Thyroid gland (tissue), 4 donors: ENCODE results near the gene MNT. TPM values are rescaled to one million over a fixed set of nuclear protein-coding genes. Genes with fewer than 3 reads are reported as not detected.
A peak's percentile ranks its signal among the peaks of the same experiment; 100 is the strongest.

Source experiments
- DNase-seq, 2 donors: peaks; one replicate each; pipeline ENCODE4 v3.0.0-alpha.2; 2019
- H3K27ac ChIP-seq, 3 donors: fragments of 200-600 bp; sonication (generic); 1 replicate in 2 of 3; 2 replicates in 1 of 3; pipeline ENCODE4 v1.5.1; 2016 to 2019; ENCODE audit warnings: mild to moderate bottlenecking in 1 of 3, moderate library complexity in 1 of 3
- H3K27me3 ChIP-seq: fragments of 200-600 bp; sonication (generic); one replicate; pipeline ENCODE4 v1.5.1; 2019
- H3K36me3 ChIP-seq, 2 donors: fragments of 200-600 bp; sonication (generic); one replicate each; pipeline ENCODE4 v1.5.1; 2016 to 2019
- H3K4me1 ChIP-seq, 2 donors: fragments of 200-600 bp; sonication (generic); one replicate each; pipeline ENCODE4 v1.5.1; 2017 to 2019
- H3K4me3 ChIP-seq, 3 donors: fragments of 200-600 bp; sonication (generic); replicated peaks in 1 of 3; 1 replicate in 2 of 3; 2 replicates in 1 of 3; pipeline ENCODE4 v1.5.1; 2016; ENCODE audit warnings: mild to moderate bottlenecking in 1 of 3
- H3K9me3 ChIP-seq: fragments of 200-600 bp; sonication (generic); one replicate; pipeline ENCODE4 v1.5.1; 2017
- CTCF ChIP-seq, 6 experiments: fragments of 200-600 bp in 3 of 6; fragments of 450-650 bp in 3 of 6; sonication (generic) in 3 of 6; IDR thresholded peaks; one replicate each; pipeline ENCODE4 v1.5.1; 2016 to 2019; ENCODE audit warnings: antibody characterized with exemption in 6 of 6, mild to moderate bottlenecking in 2 of 6, inconsistent platforms in 1 of 6, moderate library complexity in 1 of 6
- POLR2A ChIP-seq, 2 donors: fragments of 450-650 bp; IDR thresholded peaks; one replicate each; pipeline ENCODE4 v1.6.1; 2017; ENCODE audit warnings: antibody characterized with exemption in 2 of 2, mild to moderate bottlenecking in 2 of 2, moderate library complexity in 1 of 2
- WGBS, 2 donors: methylation state at CpG; one replicate each; pipeline ENCODE4 v1.1.5; 2017; 5-methylcytosine and 5-hydroxymethylcytosine counted together
- intact Hi-C: fragments of 100-400 bp; cut with DNase I; formaldehyde crosslinking; loops from one replicate; pipeline ENCODE4 v1.15.1; 2023
- total RNA-seq, 4 donors: library from RNA; depleted of rRNA; stranded (reverse); fragments of >200 nt; gene quantifications; one replicate each; pipeline ENCODE4 v1.2.3, GENCODE V29; 2016

The MNT gene
- total RNA-seq, 4 donors from 2014 or later: 8.2 to 28.9 (median 10.9) TPM

DNA sequence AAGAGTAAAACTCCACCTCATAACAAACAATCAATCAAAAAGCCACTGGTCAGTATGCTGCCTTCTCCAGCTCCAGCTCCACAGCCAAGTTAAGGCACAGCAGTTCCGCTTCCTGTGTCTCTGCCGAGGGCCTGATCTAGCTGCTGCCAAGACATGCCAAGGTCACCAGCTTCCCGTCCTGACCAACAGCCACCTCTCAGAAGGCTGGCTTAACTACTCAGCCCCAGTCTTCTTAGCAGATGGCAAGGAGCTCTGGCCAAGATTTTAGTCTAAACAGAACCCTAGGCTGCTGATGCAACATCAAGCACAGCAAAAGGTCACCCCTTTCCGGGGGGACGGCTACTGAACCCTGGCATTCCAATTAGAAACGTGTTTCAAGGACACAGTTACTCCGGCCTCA lies 17.7 kb upstream of the MNT start:
- Histone ChIP-seq H3K9me3 (no peaks in the 10 kb centered on the region), H3K36me3 (peaks cover 10 to 18% of the 10 kb centered on the region in 2 donors), H3K4me3 (no peak overlapping the region), H3K27me3 (no peaks in the 10 kb centered on the region), H3K27ac (peak overlapping the region in 2 of 3 donors; percentile 47 to 57), H3K4me1 (peaks cover 0 to 12% of the 10 kb centered on the region in 2 donors)
- 72 to 76% methylated on average over 4 to 7 of the region's 7 CpGs for WGBS, 2 donors
- TF ChIP-seq CTCF (IDR thresholded peaks at IDR 0.05): no peak
- intact Hi-C loops: no loop called here
- DNase-seq: peak; percentile 43 to 64

DNA sequence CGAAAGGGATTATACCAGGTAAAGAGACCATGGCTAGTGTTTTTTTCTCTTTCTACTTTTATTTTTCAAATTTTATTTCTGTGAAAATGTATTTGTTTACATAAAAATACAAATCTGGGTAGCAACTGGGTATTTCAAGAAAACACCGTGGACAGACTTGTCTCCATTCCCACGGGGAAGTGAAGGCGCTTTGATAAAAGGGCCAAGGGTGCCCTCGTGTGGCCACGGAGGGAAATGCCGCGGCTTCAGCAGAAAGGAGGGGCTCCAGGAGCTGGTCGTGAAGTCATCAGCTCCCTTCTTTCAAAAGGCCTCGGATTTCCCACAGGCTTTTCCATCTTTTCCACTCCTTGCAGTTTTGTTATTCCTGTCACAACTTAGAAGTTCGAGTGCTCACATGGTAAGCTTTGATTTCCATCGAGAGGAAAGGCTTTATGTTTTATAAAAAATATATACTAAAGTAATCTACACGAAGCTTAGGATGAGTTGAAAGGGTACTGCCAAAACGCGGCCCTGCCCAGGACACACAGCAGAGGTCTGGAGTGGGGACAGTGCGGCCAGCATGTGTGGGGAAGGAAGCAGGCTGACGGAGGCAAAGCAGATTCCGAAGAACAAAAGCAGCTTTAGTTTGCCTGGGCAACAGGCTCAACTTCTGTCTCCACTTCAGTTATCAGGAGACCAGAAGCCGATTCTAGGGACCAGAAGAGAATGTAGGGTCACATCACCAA lies 15.3 kb upstream of the MNT start:
- Histone ChIP-seq H3K36me3 (peaks cover 10 to 18% of the 10 kb centered on the region in 2 donors), H3K9me3 (no peaks in the 10 kb centered on the region), H3K4me1 (peaks cover 0 to 12% of the 10 kb centered on the region in 2 donors), H3K4me3 (no peak overlapping the region), H3K27ac (no peak overlapping the region), H3K27me3 (no peaks in the 10 kb centered on the region)
- DNase-seq: peak; percentile 89 to 92
- intact Hi-C loops: no loop called here
- TF ChIP-seq POLR2A (IDR thresholded peaks at IDR 0.05): no peak
- TF ChIP-seq CTCF (IDR thresholded peaks at IDR 0.05): peak; percentile 87 to 97 (median 93)
- 29 to 31% methylated on average over 19 of the region's 19 CpGs for WGBS, 2 donors

DNA sequence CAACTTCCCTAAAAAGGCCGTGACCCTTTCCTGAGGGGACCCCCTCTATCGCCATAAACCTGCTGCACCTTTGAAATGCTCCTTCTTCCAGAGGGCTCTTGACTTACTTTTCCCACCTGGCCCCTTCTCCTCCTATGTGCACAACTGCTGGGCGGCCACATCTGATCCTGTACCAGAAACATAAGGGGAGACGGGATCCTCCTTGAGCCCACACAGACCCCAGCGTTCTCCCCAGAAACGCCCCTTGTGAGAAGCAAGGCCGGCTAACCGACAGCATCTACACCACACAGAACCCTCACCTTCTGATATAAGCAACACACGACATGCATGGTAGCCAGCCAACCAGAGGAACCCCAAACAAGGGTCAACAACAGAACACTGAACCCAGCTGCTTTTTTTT lies 14.2 kb upstream of the MNT start:
- Histone ChIP-seq H3K4me1 (peaks cover 0 to 12% of the 10 kb centered on the region in 2 donors), H3K36me3 (peaks cover 7 to 11% of the 10 kb centered on the region in 2 donors), H3K27me3 (no peaks in the 10 kb centered on the region), H3K9me3 (no peaks in the 10 kb centered on the region), H3K27ac (no peak overlapping the region), H3K4me3 (no peak overlapping the region)
- TF ChIP-seq POLR2A (IDR thresholded peaks at IDR 0.05) (no peak), CTCF (IDR thresholded peaks at IDR 0.05) (no peak)
- WGBS, 2 donors: 87 to 88% methylated on average over 9 of the region's 9 CpGs
- intact Hi-C loops: loop anchor here (2.0 kb wide), 1 partner anchor 32 kb away; no protein-coding TSS in a partner anchor
- DNase-seq: no peak

DNA sequence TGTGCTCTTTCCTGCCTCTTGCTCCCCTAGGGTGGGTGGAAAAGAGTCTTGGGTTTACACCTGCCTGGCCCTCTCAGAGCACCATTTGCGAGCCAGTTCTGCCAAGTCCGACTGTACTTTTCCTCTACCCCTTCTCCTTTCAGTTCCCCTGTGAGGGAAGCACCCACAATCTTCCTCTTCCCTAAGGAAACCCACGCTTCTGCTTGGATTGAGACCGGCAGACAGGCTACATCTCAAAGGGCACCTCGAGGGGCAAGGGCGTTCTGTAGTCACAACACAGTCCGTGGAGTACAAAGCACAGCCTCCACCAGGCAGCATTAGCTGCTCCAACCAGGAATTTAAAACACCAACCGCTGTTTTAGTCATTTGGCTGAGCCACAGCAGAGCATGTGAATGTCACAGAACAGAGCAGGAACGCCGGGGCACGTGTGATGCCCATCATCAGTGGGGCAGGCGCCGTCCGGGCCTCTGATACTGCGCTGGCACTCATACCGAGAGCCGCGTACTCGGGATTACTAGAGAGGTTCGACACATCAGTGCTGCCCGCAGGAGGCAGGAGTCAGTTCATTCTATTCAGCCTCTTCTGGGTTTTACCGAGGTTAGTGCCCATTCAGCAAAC lies 13.7 kb upstream of the MNT start:
- H3K36me3 ChIP-seq: peaks cover 3 to 6% of the 10 kb centered on the region in 2 donors
- TF ChIP-seq CTCF (IDR thresholded peaks at IDR 0.05): no peak
- no peak for TF ChIP-seq POLR2A (IDR thresholded peaks at IDR 0.05)
- intact Hi-C loops: loop anchor here (2.0 kb wide), 1 partner anchor 32 kb away; no protein-coding TSS in a partner anchor
- no peaks in the 10 kb centered on the region for H3K27me3 ChIP-seq
- no peak for DNase-seq
- 91 to 97% methylated on average over 16 to 22 of the region's 22 CpGs for WGBS, 2 donors
- H3K27ac ChIP-seq: no peak overlapping the region
- H3K9me3 ChIP-seq: no peaks in the 10 kb centered on the region
- peaks cover 0 to 12% of the 10 kb centered on the region in 2 donors for H3K4me1 ChIP-seq
- no peak overlapping the region for H3K4me3 ChIP-seq

DNA sequence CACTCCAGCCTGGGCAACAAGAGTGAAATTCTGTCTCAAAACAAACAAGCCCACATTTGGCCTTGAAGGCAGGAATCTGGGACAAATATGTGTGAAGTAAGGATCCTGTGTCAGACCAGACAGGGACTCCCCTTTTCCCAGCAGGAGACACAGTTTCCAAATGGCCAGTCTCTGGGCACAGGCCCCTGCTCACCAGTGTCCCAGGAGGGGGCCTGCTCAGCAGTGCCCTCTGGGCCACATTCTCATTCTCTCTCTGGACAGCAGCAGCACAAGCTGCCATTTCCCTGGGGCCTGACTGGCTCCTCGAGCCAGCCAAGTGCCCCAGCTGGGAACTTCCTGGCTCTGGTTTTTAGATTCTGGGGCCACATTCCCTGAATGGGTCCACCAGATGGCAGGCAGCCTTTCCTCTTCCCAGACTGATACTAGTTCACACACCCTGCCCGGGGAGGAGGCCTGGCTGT lies 11.7 kb upstream of the MNT start:
- Histone ChIP-seq H3K4me1 (peaks cover 0 to 5% of the 10 kb centered on the region in 2 donors), H3K27me3 (no peaks in the 10 kb centered on the region), H3K36me3 (no peaks in the 10 kb centered on the region), H3K9me3 (no peaks in the 10 kb centered on the region), H3K4me3 (no peak overlapping the region), H3K27ac (peak overlapping the region in 1 of 3 donors; percentile 12)
- TF ChIP-seq POLR2A (IDR thresholded peaks at IDR 0.05): no peak
- TF ChIP-seq CTCF (IDR thresholded peaks at IDR 0.05): no peak
- intact Hi-C loops: no loop called here
- no peak for DNase-seq
- 45 to 64% methylated on average over 2 of the region's 2 CpGs for WGBS, 2 donors
